NCI-H1417 treated with DMSO at 0.1 percent for 48 hours (cell line): Measurements from ENCODE around the gene EEFSEC.

Source experiments
- DNase-seq: peaks from one replicate; lab custom pipeline; 2025; lab: John Stamatoyannopoulos, UW

EEFSEC gene

DNA sequence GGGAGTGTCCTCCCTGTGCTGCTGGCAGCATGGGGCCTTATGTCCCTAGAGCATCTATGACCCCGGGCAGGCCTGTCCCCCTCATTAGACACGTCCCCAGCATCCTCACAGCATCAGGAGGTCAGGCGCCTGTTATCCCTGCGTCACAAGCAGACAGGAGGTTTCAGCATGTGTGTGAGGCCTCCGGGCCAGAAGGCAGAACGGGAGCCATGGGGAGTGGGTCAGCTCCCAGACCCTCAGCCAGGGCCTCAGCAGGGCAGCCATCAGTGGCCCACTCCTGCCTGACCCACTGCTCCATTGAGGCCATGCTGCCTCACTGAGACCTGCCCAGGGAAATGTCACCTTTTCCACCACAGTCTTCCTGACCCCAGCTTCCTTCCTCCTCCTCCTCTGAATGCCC is 241.8 kb downstream of the EEFSEC start:
- no peak for DNase-seq

DNA sequence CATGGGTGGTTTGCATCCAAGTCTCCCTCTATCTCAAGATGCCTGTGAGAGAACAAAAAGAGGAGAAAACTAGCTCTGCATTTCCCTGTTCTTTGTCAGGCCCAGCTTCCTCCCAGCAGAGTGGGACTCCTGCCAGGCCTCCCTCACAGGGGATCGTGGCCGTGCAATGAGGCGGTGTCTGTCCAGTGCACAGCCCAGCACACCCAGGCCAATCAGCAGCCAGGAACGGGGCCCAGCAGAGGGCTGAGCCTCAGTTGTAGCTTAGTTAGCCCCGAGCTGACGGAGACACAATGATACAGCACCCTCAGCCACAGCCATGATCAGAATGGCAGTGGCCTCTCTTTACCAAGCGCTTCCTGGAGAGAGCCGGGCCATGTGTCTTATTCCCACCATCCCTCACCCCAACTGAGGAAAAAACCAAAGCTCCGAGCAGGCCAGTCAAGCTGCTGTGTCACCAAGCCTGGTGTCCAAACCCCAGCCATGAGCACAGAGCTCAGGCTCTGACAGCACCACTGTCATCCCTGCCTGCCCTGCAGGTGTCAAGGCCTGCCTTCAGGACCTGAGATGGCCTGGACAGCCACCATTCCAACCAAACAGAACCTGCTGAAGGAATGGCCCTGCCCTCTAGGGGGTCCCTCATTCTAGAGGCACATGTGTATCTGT is 242.3 kb downstream of the EEFSEC start:
- DNase-seq, result no peak

DNA sequence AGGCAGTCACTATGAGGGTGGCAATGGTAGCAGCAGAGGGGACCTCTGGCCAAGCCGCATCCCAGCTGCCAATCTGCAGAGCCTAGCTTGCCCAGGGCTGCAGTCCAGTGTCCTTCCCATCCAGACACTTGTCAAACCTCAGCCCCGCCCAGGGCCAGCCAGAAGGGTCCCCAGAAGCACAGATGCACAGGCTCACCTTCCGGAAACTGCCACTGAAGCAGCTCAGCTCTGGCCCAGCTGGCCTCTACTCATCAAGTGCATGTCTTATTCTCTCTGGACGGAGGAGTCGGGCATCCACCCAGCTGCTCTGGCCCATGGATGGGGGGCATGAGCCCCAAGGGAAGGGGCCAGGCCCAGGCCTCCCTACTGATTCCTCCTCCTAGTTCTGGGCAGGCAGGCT is 244.2 kb downstream of the EEFSEC start:
- DNase-seq, result no peak

DNA sequence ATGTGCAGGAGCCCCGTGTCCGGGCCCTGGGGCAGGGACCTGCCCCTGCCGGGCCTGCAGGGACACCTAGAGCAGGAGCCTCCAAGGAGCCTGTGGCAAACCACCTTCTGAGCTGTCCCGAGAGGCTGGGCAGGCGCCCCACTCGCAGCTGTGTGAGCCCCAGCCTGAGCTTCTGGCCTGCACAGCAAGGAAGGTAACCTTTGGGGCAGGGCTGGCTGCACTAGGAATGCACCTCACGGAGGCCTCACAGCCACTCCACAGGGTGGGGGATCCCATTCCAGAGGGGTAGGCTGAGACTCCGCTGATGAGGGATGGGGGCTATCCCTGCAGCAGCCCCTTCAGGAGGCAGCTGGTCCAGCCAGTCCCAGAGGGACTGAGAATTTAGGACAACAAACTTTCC is 245.3 kb downstream of the EEFSEC start:
- DNase-seq, result no peak

DNA sequence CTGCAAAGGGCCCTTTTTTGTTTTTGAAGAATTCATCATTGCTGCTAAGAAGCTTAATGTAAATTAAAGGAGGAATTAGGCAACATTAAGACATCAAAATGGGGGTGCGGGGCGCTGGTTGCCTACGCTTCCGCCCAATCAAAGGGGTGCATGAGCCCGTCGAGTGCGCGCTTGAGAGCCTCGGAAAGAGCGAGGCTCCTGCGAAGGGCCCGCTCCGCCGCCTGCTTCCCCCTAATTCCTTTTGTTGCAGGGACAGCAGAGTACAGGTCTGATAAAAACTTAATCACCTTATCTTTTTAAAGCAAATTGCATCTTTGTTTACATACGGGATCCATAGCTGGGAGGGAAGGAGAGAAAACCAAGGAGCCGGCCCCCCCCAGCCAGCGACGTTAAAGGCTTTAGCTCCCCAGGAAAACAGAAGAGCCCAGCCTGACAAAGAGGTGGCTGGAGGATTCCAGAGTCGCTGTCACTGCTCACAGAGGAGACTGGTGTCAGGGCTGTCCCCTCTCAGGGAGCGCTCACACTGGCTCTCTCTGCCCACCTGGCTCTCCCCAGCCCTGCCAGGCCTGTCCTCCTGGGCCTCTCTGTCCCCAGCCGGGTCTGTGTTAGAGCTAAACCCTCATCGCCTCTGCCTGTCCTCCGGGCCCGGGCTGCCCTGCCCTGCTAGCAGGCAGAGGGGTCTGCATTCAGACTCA is 246.1 kb downstream of the EEFSEC start:
- no peak for DNase-seq

DNA sequence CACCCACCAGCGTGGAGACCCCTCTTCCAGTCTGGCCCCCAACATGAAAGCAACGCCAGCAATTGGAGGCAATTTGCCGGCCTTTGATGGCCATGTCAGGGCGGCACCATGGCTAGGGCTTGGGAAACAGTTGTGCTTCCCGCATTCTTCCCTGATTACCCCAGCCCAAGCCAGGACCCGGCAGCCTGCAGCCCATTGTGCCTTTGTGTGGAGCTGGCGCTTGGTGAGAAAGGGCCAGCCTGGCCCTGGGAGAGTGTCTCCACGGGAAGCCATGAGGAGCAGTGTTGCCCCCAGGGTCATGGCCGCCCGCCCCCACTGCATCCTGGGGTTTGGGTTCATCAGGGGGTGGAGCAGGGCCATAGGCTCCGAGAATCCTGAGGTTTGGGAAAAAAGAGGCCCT is 247.4 kb downstream of the EEFSEC start:
- no peak for DNase-seq

DNA sequence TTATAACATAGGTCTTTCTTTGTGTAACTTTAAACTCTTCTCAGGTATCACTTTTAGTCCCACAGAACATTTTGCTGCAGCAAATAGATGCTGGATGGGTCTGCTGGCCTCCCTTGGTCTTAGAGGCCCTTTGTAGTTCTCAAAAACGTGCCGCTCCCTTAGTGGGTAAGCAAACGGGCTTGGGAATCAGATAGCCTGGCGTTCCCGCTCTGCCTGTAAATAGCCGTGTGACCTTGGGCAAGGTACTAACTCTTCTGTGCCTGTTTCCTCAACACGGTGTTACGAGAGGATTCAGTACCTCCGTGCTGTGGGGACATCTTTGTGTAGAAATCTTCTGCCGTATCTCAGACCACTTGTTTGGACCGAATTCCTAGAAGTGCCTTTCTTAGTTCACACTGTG is 249.0 kb downstream of the EEFSEC start:
- no peak for DNase-seq

DNA sequence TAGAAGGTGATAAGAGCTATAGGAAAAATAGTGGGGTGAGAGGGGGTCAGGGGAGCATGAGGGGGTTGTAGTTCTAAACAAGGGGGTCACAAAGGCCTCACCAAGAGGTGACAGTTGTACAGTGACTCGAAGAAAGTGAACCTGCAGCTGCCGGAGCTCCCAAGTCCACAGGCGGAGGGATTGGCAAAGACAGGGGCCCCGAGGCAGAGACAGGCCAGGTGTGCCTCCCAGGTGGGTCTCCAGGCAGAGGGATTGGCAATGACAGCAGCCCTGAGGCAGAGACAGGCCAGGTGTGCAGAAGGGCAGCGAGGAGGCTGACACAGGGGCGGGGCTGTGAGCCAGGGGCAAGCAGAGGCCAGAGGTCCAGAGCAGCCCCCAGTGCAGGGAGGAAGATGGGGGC is 249.7 kb downstream of the EEFSEC start:
- DNase-seq, result no peak

DNA sequence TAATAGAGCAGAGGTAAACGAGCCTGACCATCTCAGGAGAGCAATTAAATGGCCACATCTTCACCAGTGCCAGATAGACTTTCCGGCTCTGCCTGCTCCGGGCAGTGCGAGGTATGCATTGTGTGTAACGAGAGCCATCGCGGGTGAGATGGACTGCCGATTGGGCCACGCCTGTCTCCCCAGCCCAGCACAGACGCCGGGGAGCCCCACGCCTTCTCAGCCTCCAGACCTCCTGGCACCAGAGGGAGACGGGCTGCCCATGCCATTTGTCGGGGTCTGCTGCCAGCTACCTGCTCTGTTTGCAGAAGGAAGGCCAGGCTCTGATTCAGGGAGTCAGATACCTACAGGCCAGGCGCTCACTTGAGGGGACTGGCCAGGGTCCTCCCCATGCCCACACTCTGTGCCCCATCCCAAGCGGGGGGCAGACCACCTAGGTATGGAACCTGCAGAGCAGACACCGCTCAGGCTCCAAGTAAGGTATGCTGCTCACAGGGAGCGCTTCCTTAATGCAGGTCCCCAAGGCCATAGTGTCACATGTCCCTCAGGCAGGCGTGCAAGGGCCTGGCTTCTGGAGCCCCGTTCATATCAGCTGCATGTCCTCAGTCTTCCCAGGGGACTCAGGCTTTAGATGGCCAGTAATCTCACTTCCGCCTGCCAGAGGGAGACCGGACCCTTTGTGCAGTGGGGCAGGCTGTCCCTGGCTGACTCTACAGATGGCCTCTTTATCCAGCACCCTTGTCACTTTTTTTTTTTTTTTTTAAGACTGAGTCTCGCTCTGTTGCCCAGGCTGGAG is 251.2 kb downstream of the EEFSEC start:
- DNase-seq, result no peak

DNA sequence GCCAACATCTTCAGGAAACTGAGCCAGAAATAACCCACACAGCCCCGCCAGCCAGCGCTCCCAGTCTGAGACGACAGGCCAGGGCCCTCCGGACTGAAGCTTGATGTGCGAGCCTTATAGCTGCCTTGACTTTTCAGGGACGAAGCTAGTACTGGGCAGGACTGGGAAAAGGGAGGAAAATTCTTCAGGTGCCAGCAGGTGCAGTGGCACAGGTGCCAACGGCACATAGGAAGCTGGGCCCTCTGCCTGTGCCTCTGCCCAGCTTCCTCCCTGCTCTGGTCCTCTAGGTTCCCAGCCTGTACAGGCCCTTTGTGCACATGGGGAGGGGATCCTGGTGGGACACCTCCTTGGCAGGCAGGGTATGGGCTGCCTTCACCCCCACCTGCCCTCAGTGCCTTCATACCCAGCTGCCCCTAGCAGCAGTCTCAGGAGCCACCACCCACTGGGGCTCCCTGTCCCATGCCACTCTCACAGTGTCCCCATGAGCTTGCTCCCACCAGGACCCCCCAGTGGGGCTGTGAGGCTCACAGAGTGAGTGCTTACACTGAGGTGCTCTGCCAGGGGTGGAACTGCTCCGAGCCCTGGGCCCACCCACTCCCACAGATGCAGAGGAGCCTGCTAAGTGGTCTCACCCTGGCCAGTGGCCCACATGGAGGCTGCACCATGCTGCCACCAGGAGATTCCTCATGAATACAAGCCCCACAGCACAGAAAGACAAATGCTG is 252.4 kb downstream of the EEFSEC start:
- DNase-seq, result no peak

DNA sequence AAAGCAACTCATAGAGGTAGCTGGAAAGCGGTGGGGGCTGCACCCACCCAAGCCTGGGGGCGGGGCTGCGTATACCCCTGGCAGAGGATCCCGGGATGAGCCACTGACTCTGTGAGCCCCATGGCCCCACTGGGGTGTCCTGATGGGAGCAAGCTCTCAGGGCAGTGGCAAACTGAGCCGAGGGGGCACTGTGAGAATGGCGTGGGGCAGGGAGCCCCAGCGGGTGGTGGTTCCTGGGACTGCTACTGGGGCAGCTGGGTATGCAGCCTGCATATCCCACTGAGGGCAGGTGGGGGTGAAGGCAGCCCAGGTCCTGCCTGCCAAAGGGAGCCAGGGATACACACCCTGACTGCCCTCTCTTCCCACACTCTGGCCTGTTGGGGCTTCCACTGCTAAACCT is 254.0 kb downstream of the EEFSEC start:
- DNase-seq, result no peak

DNA sequence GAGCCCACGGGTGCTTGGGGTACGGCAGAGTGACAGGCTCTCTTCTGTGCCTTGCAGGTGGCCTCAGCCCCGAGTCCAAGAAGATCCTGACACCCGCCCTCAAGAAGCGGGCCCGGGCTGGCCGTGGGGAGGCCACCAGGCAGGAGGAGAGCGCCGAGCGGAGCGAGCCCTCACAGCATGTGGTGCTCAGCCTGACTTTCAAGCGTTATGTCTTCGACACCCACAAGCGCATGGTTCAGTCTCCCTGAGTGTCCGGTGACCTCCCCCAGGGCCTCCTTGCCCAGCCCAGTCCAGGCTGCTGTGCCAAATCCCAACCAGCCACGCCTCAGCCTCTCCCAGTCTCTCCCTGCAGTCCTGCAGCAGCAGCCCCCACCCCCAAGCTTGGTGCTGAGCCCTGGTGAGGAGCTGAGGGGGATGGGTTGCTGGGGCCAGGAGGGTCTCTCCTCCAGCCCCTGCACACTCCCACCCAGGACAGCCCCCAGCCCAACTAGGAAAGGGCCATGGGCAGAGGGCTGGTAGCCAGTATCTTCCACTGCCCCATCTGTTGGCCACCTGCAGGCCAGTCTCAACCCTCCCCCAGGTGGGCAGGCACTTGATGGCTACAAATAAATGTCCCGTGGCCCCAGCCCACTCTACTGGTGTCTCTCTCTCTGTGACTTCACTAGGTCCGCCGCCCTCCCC is 254.9 kb downstream of the EEFSEC start:
- DNase-seq, result no peak

DNA sequence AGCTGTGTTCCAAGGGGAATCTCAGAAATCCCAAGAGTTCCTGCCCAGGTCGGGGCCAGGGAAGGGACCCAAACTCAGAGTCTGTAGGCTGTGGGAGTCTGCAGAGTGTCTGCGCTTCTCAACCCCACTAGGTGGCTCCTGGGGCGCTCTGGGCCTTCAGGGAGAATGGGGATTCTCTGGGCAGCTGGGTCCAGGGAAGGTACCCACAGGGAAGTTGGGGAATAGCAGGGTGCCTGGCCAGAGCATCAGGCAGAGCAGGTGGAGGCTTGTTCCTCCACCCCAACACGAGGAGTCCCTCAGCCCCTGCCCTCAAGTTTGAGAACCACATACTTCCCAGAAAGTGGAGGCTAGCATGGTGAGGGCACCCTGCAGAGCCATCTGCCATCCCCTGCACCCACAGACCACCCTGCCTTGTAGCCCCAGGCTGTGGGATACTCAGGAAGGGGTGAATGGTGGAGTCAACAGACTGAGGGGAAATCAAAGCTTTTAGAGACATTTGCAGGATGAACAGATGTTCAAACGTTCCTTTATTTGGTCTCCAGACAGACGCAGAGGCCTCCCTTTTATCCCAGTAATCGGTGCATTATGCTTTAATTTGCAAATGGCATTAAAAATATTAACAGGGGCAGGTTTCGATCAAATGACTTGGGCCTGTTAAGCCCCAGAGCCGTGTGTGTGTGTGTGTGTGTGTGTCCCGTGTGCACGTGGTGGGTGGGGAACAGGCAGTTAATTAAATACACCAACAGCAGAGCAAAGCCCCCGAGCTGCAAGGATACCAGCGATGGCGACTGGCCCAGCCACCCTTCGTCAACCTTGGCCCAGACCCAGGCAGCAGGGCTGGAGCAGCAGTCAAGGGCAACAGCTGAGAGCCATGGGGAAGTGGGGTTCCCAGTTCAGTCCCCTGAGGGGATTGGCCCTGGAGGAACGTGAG is 255.7 kb downstream of the EEFSEC start:
- no peak for DNase-seq

DNA sequence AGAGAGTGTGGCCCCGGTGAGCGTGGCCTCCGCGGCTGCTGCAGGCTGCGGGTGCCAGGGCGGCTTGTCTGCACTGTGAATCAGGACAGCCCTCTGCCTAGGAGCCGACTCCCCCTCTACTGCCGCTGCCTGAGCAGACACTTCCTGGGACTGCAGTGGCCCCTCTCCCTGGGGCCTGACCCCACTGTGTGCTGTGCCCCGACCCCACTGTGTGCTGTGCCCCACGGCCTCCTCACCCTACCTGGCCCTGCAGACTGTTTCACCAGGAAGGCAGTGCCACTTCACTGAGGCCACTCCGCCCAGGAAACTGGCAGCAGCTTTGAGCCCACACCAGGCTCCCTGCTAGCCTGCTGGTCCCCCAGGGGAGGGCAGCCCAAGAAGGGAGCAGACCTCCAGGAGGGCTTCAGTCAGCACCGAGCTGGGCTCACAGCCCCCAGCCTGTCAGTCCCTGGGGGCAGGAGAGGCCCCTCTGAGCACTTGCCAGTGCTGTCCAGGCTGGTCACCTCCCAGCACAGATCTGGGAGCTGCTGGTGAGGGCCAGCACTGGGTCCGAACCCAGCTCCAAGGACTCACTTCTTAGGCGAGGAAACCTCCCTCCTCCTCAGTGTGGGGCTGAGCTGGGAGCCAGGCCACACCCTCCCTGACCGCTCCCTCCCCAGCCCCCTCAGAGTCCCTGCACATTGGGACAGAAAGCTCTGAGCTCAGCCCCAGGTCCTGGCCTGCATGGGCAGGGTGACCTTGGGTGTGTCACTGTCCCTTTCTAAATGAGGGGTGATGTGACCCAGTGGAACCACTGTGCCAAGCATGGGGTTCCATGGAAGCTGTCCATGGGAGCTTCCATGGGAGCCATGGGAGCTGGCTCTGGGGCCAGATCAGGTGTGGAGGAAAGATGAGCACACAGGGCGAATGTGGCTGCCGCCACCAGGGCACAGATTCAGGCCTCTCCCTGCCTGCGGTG is 256.6 kb downstream of the EEFSEC start:
- no peak for DNase-seq

DNA sequence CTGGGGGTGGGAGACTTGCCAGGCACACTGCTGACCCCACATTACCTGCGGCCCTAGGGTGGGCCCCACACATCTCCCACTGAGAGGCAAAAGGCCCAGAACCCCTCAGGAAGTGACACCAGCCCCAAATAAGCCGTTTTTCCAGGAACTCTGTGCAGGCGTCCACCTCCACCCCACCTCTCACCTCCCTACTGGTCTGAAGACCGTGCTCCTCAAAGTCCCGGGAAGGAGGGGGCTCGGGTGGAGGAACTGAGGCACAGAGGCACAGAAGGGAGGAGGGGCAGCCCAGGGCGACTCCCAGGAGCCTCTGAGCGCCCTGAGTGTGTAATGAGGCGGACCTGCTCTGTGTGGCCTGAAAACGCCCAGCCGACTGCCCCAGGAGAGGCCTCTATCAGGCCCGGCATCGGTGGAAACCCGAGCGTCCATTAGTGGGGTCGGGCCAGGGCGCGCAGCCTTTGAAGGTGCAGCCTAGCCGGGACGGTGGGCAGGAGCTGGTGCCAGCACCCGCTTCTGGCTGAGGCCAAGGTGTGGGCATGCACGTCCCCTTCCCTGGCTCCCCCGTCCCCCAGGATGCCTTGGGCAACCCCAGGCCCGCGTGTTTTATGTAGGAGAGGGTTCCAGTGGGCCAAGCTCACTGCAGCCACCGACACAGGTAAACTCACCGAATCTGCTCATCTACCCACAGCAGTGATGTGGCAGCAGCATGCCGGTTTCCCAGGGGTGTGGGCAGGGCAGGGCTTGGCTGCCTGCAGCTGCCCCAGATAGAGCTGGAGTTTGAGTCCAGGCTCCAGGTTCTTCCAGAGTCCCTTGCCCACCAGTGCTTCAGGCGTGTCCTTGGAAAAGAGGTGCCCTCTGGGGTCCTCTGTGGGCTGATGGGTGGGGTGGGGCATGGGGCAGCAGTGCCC is 257.6 kb downstream of the EEFSEC start:
- no peak for DNase-seq

DNA sequence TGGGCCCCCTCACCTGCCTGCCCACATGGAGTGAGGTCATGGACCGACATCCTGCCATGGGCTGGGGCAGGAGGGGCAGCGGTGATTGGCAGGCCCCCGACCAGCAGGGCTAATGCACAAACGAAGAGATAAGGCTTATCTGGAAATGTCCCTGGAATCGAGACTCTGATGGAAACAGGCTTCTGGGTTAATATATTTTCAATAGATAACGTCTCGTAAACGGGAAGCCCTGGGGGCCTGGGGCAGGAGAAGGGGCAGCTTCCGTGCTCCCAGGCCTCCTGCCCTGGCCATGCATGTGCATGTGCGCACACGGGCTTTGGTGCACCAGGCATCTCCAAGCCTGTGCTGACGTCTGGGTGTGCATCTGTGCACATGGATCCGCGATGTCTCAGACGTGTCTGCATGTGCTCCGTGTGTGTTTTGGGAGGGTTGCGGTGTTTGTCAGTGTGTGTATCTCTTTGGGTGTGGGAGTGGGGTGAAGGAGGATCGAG is 258.3 kb downstream of the EEFSEC start:
- no peak for DNase-seq

DNA sequence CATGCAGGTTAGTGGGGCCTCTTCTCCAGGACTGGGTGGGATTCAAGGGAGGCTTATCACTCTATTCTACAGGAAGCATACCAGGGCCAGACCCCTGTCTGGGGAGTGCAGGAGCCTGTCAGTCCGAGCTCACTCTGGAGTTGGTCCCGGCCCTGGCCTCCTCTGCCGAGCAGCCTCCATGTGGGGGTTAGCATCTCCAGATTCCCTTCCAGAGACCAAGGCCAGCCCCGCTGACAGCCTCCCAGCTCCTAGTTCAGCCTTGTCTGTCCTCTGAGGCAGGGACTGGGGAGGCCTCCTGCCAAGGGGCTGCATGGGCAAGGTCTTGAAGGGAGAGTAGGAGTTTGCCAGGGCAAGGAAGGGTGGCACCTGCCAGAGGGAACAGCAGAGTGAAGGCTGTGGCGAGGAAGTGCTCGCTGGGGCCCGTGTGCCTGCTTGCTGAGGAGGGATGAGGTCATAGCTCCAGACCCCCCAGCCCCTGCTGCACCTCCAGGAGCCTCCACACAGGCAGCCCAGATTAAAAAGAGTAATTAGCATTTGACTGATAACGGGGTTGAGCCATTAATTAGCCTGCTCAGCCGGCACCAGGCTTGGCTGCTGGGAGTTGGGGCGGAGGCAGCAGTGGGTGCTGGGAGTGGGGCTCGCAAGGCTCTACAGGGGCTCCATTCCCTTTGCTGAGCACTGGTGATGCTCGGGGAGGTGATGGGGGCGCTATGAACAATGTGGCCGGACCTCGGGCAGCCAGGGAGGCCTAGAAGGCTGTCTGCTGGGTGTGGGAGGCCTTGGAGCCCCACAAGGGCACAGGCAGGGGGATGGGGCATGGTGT is 259.1 kb downstream of the EEFSEC start:
- DNase-seq, result no peak

DNA sequence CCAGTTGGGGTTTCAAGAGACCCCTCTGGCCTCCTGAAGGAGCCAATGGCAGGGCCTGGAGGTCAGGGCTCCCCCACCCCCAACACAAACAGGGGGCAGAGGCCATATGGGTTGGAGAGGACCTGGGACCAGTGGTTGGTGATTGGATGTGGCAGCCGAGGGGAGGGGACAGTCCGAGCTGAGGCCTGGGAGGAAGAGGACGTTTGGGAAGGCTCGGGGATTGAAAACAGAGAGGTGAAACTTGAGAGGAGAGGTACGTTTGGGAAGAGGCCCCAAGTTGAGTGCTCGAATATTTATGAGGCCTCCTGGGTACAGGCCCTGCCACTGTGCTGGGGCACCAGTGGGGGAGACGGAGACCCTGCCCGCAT is 259.7 kb downstream of the EEFSEC start:
- DNase-seq, result no peak
